Measurements from ENCODE around the gene KBTBD13.
A peak's percentile ranks its signal among the peaks of the same experiment; 100 is the strongest.
"Not testable (repeated sequence)": the region's sequence is repeated elsewhere in the genome, so short reads cannot be mapped to it uniquely, and the experiment has no call there.

Gene KBTBD13

DNA sequence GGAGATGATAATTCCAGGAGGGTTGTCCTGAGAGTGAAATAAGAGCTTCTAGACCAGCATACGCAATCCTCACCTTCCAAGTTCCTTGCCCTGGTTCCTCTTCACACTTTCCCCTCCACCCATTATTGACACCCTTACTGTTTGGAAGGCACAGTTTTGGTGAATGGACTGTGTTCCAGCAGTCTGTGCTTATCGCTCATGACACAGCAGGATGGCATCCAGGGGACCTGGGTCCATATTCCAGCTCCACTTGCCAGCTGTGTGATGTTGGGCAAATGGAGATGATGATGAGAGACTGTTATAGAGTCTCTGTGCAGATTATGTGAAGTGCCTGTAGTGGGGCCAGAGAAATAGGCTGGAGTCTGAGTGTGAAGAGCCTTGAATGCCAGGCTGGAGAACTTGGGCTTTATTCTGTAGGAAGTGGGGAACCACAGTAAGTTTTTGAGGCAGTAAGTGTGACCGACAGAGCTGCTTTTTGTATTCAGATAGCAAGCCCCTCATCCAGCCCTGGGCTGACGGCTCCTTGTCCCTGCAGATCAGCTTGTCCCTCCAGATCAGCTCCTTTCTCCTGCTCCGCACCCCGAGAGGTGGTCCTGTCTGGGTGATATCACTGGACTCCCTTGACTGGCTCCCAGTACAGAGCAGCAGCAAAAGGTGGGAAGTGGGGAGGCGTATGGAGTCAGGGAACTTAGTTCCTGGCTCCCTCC is 8.1 kb downstream of the KBTBD13 start:
- in situ Hi-C loops (cut with HindIII; ENCODE audit: low pct_ligation_motif_present, low pct_unique_long_range_greater_than_20kb, low sequenced_read_pairs), result no loop called here
- no peak for DNase-seq

DNA sequence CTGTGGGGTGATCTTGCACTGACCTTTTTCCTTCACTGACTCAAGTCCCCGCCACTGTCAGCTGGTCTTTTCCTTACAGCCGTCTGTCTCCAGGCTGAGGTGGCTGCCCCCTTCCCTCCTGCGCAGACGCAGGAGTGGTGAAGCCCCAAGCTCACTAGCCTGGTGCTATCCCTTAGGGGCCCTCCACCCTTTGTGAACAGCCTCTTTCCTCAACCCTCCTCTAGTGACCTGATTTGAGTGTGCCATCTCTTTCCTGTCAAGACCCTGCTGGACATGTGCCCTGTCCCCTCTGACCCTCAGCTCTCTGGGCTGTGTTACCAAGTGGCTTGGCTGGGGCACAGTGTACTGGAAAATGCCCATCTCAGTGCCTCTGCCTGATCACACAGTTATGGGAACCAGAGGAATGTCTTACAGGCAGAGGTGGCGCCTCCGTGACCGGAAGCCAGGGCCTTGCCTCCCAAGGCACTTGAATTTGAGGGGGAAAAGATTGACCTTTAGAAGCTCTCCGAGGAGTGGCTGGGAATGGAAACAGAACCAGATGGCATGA is 8.7 kb downstream of the KBTBD13 start:
- in situ Hi-C loops (cut with HindIII; ENCODE audit: low pct_ligation_motif_present, low pct_unique_long_range_greater_than_20kb, low sequenced_read_pairs), result no loop called here
- no peak for DNase-seq

DNA sequence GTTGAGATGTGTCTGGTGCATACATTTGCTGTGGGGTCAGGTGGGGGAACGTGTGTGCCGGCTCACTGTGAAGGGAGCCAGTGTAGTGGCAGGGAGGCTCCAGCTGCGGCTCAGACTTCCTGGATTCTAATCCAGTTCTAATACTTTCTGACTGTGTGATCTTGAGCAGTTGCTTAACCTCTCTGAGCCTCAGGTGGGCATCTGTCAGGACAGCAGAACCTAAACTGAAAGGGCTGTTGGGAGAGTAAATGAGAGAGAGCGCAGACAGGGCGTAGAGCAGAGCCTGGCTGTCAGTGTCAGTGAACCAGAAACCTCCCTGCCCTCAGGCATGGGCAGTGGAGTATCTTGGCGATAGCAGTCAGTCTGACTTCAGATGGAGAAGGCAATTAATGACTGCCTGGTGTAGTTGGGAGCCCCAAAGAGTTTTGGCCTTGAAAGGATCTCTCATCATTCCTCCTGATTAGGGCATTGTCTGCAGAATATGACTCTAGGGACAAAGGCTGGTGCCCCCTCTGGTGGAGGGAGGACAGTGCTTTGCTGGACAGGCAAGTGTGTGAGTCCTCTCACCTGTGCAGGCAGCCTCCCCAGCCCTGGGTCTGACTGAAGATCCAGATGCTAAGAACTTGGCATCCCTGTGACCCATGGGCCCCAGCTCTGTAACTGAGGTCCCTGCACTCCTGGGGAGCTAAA is 9.6 kb downstream of the KBTBD13 start:
- DNase-seq, result peak; percentile 40
- in situ Hi-C loops (cut with HindIII; ENCODE audit: low pct_ligation_motif_present, low pct_unique_long_range_greater_than_20kb, low sequenced_read_pairs), result no loop called here

DNA sequence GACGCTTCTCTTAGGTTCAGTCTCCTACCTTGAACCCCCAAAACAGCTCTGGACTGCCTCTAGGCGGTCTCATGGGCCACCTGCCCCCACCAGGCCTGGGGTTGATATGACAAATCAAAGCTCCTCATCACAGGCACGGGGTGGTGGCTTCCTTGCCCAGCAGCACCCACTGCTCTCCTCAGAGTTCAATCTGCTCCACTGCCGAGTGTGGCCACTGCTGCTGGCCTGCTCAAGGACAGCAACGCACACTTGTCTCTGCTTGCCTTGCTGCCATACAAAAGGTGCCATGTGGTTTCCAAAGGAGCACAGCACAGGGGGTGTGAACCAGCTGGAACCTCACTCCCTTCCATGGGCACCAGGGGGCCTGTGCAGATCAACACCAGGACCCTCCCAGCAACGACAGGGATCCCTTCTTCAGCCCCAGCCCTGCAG is 10.2 kb downstream of the KBTBD13 start:
- in situ Hi-C loops (cut with HindIII; ENCODE audit: low pct_ligation_motif_present, low pct_unique_long_range_greater_than_20kb, low sequenced_read_pairs), result no loop called here
- DNase-seq, result no peak

DNA sequence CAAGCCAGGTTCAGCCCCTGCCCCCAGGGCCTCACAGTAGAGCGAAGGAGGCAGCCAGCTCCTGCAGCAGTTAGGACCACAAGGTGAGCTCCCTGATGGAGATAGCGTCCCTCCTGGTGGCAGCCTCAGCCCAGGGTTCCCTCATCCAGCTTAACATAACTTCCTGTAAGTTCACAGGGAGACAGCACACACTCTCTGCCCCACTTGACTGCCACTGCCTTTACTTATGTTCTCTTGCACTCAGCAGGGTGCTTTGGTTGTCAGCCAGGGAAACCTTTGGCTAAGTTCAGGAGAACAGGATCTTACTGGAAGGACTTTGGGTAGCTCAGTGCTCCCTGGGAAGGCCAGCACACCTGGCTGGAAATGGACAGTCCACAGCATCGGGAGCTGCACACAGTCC is 10.9 kb downstream of the KBTBD13 start:
- in situ Hi-C loops (cut with HindIII; ENCODE audit: low pct_ligation_motif_present, low pct_unique_long_range_greater_than_20kb, low sequenced_read_pairs), result no loop called here
- DNase-seq, result no peak

DNA sequence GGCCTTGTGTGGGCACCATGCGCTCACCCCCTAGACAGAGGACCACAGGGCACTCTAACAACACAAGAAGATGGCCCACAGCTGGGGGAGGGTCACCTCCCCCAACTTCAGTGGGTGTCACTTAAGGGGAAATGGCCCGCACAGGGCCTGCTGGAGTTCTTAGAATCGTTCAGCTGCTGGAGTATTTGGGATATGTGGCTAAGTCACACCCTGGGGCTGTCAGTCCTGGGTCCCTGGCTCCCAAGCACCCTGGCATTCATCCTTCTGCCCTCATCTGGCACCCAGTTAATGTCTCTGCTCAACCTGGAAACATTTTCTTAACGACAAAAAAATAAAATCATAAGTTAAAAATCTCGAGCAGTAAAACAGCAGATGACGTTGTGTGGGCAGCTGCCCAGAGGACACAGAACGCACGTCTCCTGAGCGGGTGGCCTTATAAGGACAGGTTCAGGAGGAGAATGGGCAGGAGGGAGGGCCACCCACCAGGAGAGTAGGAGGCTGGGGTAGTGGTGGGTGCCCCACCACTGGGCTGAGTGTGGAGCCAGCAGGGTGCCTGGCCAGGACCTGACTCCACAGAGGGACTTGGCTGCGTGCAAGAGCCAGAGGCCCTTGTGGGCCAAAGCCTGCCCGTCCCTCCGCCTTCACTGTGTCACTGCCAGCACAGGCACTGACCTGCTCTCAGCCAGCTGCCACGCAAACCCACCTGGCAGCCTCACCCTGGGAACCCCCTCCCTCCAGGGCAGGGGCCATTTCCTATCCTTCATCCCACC is 11.5 kb downstream of the KBTBD13 start:
- no peak for DNase-seq
- in situ Hi-C loops (cut with HindIII; ENCODE audit: low pct_ligation_motif_present, low pct_unique_long_range_greater_than_20kb, low sequenced_read_pairs), result no loop called here

DNA sequence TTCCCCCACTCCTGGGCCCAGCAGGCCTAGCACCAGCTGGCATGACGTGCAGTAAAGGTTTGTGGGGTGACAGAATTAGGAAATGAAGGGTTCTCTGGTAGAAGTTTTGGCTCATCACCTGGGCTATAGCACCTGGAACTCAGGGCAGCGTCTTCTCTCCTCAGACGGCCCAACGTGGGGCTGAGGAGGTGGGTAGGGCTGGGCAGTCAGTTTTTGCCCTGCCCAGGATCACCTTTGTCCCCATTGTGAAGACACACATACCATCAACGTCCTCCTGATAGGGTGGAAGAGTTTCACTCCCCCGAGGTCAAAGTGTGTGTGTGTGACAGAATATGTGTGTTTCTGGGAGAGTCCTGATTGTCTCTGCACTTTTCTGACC is 12.1 kb downstream of the KBTBD13 start:
- in situ Hi-C loops (cut with HindIII; ENCODE audit: low pct_ligation_motif_present, low pct_unique_long_range_greater_than_20kb, low sequenced_read_pairs), result no loop called here

DNA sequence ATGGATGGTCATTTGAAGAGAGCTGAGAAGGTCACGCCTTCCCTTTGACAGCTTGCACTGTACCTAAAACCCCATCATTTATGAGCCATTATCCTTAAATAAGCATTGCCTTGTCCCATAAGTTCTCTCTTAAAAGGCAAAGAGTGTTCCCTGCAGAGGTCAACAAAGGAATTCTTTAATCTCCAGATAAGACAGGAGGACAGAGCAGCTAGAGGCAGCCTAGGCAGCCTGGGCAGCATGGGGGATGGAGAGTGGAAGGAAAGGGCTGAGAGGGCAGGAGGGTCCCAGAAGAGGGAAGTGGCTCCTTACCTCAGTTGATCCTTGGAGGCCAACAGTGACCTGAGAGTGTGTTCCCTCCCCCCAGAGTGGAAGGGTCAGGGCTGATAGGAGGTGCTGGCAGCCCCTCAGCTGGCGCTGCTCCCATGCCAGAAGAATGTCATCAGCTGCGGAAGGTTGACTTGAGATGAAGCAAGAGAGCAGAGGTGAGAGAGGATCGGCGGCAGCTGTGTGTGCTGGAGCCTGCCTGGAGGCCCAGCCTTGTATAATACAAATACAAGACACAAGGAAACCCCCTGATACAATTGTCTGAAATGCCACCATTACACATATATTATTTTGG is 12.8 kb downstream of the KBTBD13 start:
- no peak for DNase-seq
- in situ Hi-C loops (cut with HindIII; ENCODE audit: low pct_ligation_motif_present, low pct_unique_long_range_greater_than_20kb, low sequenced_read_pairs), result no loop called here

More for the DNA sequence above, 12.1 kb downstream of the KBTBD13 start:
- DNase-seq, result no peak

DNA sequence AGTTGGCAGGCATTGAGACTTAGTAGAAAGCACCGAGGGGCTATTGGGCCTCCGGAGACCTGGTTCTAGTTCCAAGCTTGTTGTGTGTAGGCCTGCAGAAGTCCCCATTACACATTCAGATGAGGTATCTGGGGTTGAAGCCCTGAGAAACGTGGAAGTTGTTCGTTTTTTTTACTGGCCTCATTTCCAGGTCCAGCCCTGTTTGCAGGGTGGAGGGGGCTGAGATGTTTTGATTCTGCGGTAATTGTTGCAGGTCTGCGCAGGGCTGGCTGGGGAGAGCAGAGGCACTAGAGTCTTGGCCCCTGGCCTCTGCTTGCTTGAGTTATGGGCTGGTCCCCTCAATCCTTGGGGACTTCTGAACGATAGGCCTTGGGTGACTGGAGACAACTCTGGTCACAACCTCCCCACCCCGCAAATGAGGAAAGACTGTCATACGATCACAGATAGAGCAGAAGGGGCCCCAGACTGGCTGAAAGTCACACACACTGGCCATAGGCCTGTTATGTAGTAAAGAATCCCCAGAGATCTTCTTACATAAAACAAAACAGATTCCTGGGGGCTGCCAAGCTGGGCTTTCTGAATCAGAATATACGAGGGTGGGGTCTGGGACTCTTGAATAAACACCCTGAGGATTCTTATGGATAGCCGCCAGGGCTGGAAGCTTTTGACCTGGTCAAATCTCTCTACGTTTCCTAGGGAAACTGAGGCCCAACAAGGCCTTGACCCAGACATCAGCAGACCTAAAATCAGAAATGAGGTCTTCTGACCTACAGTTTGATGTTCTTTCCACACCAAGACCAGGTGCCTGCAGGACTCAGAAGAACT is 15.6 kb downstream of the KBTBD13 start:
- in situ Hi-C loops (cut with HindIII; ENCODE audit: low pct_ligation_motif_present, low pct_unique_long_range_greater_than_20kb, low sequenced_read_pairs), result no loop called here
- DNase-seq, result no peak

DNA sequence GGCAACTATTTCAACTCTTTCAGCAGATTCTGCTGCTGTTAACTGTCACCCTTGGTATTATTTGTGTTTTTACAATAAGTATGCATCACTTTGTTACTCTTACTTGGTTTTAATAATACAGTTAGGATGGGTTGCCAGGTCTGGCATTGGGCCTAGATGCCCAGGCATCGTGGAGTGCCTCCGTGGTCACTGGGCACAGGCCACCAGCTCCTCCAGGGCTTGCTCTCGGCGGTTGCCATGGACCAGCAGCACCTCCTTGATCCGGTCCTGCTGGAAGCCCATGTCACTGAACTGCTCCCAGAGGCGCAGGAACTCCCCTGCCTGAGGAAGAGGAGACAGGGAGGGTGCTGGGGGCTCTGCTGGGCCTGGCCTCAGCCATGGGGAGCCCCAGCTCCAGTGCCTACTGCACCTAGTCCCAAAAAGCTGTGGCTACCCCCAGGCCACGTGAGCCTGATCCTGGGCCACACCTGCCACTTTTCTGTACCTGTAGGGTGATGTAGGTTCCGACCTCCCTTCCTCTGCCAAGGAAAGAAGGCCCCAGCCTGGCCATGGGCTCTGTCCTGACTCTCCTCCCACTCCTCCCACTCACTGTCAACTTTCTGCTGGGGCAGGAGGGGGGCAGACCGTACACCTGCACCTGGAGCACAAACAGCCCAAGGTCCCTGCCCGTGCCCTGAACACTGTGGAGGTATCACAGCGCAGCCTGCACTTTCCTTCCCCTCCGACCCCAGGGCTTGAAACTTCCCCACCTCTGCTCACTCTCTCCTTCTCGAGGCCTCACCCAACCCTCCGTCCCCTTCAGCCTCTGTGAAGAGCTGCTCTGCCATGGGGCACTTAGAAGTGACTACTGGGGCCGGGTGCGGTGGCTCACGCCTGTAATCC is 16.6 kb downstream of the KBTBD13 start:
- DNase-seq, result no peak
- in situ Hi-C loops (cut with HindIII; ENCODE audit: low pct_ligation_motif_present, low pct_unique_long_range_greater_than_20kb, low sequenced_read_pairs), result no loop called here

DNA sequence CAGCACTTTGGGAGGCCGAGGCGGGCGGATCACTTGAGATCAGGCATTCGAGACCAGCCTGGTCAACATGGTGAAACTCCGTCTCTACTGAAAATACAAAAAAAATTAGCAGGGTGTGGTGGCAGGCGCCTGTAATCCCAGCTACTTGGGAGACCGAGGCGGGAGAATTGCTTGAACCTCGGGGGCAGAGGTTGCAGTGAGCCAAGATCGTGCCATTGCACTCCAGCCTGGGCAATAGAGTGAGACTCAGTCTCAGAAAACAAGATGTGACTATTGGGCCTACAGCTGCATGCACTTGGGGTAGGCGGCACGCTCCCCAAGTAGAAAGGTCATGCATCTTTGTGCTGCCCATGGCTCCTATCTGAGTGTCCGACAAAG is 17.2 kb downstream of the KBTBD13 start:
- DNase-seq; in situ Hi-C loops (cut with HindIII; ENCODE audit: low pct_ligation_motif_present, low pct_unique_long_range_greater_than_20kb, low sequenced_read_pairs): not testable (repeated sequence)

DNA sequence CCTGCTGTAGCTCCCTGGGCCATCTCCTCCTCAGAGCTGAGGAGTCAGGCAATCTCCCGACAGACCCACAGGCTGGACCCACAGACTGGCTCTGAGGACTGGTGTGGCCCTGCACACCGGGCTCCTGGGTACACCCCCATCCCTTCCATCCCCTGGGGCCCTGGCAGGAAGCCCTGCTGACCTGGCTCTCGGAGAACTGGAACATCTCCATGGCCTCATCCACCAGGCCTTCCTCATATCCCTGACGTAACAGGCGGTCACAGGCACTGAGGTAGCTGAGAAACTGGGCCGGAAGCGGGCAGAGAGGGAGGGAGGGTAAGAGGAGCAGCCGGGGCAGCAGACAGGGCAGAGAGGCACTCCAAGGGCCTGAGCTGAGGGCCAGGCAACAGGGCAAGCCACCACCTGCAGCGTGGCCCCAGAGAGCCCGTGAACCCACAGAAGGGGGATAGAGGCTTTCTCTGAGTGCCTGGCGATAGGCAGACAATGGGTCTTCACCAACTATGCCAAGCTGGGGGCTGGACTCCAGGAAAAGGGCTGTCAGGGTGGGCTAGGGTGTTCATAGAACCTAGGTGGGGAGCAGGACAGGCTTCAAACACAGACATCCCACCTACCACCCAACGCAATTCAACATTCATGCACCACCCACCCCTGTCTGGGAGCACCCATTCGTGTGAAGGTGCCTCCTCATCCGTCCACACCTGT is 17.9 kb downstream of the KBTBD13 start:
- no peak for DNase-seq
- in situ Hi-C loops (cut with HindIII; ENCODE audit: low pct_ligation_motif_present, low pct_unique_long_range_greater_than_20kb, low sequenced_read_pairs), result no loop called here

DNA sequence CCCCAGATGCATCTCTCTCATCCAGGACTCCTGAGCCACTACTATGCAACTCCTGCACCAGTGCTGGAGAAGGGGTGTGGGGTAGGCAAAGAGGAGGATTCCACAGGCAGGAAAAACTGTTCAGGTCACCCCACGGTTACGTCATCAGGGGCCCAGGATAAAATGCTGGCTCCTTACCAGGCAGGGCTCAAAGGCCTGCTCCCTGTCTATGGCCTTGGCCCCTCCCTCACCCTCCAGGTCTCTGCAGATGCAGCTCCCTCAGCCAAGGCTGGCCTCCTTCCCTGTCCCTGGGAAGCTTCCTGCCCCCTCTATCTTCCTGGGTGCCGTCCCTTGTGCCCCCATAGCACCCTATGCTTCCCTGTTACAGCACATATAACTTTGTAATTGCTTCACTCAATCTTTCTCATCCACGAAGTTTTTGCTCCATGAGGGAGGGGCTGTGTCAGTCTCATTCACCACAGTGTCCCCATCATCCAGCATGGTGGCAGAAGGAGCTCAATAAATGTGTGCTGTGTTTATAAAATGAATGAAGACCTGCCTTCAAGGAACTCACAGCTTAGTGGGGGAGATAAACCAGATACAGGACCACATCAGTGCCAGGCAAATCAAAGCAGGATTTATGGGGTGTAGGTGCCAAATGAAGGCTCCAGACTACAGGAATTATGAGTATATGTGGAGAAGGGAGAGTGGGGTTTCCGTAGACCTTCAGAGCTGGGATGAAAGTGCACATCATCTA is 18.6 kb downstream of the KBTBD13 start:
- in situ Hi-C loops (cut with HindIII; ENCODE audit: low pct_ligation_motif_present, low pct_unique_long_range_greater_than_20kb, low sequenced_read_pairs), result no loop called here
- DNase-seq, result no peak

DNA sequence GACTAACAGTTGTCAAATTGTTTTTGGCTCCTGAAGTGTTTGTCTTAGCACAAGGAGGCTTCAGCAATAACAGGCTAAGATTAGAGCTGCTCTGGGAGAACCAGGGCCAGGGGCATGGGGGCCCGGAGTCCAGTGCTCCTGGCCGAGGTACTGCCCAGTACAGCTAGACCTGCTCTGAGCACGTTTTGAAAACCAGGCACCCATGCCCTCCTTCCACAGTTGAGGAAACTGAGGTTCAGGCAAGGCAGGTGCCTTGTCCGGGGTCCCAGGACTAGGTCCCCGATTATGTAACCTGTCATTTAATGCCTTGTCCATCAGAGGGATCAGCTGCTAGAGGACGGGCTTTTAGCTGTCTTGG is 19.2 kb downstream of the KBTBD13 start:
- DNase-seq, result no peak
- in situ Hi-C loops (cut with HindIII; ENCODE audit: low pct_ligation_motif_present, low pct_unique_long_range_greater_than_20kb, low sequenced_read_pairs), result no loop called here

DNA sequence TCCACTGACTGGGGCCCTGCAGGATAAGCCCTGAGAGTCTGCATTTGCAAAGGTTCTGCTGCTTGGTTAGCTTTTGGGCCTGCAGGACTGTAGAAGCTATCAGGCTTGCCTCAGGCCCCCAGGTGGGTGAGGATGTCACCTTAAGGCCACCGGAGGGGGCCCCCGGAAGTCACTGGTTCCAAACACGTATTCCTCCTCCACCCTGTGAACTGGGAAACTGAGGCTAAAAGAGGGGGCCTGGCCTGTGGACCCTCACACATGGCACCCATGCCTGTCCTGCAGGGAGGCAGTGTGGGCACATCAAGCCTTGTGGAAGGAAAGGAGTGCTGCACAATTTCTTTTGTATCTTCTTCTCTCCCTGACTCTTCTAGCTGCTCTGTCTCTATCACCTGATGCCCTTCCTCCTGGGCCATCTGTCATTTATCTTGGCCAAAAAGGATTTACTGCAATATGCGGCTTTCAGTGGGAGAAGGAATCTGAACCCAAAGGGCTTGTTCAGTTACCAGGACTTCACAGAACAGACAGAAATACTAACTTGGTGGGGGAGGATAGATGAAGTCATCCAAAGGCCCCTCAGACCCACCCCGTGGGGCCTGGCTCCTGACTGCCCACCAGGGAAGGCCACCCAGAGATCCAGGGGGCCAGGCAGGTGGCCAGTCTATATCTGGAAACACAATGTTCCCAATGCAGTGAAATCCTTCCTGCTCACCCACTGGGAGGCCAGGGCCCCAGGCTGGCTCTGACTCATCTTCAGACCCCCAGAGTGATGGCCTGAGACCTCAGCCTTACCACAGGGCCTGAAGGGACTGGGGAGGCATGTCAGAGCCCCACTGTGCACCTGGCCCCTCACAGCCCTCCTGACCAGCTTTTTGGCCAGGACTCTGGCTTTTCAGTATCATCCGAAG is 20.2 kb downstream of the KBTBD13 start:
- DNase-seq, result no peak

More for the DNA sequence above, 20.2 kb downstream of the KBTBD13 start:
- in situ Hi-C loops (cut with HindIII; ENCODE audit: low pct_ligation_motif_present, low pct_unique_long_range_greater_than_20kb, low sequenced_read_pairs), result no loop called here
